GM19467 (cell line): ENCODE results near the gene CUEDC1.
"Not testable (repeated sequence)": the region's sequence is repeated elsewhere in the genome, so short reads cannot be mapped to it uniquely, and the experiment has no call there.

ENCODE experiments used
- ATAC-seq: cut with Tn5 transposase; IDR thresholded peaks from one replicate; pipeline ENCODE4 v1.9.1; 2021; ENCODE audit warnings: mild to moderate bottlenecking, moderate library complexity; ENCODE audit not compliant: unreplicated experiment

CUEDC1 gene

DNA sequence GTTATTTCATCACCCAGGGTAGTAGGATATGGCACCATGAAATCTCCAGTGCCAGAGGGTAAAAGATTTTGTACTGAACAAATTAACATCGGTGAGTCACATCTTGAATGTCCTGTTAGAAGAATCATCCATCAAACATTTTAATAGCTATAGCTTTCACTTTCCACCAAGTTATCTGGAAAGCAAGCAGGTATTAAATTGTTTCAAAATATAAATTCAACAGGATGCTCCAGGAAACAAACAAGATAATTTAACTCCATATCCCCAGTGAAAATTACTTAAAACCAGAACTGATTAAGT is 30.4 kb upstream of the CUEDC1 start:
- no peak for ATAC-seq

- no peak for ATAC-seq
Observed at GRCh38 chr17:57984936-57985674, 29.9 kb upstream of the CUEDC1 start.

DNA sequence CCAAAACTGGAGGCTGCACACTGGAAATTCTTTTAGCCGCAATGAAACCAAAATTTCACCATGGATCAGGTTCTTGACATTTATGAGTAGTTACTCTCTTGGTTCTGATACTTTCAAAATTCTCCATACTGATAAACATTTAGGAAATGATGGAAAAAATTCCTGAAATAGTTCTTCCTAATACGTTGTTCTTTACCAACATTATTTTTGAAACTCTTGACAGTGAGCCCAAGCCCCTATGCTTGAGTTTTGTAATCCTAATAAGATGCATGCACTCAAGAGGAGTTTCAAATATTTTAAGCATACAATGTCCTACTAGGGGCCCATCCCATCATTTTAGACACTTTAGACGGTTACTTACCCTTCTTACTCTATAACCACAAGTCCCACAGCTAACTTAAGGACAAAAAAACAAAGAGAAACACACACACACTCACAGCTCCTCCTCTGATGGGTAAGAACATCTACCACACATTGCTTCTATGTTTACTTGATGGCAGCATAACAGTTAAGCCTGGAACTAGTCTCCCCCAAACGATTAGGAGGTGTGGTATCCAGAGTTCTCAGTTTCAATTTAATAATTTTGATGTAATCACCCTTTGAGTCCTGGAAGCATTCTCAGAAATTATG is 29.2 kb upstream of the CUEDC1 start:
- no peak for ATAC-seq

DNA sequence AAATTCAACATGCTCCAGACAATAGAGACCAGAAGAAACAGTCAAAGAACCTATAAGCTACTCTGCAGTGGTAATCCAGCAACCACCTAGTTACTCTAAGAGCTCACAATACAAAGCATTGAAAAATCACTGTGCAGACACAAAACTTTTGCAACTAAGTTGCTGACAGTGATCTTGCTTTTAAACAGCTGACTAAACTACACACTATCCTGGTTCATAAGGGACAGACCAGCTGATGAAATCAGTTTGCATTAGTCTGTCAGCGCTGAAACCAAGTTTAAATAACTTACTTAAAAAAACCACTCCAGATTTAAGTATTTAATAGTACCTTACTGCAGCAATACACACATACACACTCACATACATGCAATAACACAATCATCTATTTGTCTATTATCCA is 28.2 kb upstream of the CUEDC1 start:
- no peak for ATAC-seq

- no peak for ATAC-seq
Observed at GRCh38 chr17:57982452-57983170, 27.4 kb upstream of the CUEDC1 start.

DNA sequence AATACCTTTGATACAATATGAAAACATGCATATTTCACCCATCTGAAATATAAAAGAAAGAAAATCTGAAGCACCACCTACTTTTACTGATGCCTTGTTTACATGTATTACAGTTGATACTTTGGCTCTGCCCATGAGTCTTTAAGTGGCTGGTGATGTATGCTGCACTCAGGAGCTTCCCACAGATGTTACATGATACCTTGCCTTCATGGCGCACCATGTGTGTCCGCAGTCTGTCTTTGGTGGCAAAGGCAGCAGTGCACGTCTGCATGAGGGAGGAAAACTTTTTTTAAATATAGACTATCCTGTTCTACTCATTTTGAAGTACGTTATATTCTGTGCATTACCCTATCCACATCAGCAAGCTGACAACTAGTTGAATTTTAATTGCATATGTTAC is 25.3 kb upstream of the CUEDC1 start:
- ATAC-seq, result no peak

DNA sequence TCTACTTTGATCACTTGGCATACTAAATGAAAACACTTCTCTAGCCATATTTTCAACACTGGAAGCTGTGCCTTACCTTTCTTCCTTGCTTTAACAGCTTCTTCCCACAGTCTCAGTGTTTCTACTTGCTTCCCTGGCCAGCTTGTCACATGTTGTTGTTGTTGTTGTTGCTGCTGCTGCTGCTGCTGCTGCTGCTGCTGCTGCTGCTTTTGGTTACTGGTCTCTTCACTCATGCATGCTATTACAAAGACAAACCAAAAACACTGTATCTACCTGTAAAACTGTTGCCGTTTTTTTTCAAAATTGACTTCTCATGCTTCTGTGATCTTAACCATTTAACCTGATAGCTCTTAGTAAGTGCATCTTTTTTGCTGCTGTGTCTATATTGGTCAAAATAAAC is 23.9 kb upstream of the CUEDC1 start:
- ATAC-seq, result no peak

DNA sequence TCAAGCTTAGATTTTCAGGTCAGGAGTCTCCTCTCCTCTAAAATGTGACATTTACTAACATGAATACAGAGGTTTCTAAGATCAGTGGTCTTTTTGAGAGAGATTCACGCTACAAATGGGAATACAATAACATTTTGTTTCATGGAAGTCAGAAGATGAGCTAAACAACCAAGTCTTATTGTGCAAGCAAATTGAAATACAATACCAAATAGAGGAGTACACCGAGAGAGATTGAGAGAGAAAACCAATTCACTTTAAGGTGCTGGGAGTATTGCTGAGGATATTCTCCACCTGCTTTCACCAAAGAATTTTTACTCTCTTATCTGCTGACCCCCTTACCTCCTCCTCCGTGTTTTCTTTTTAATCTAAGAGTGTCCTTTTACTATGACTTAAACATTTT is 21.4 kb upstream of the CUEDC1 start:
- no peak for ATAC-seq

DNA sequence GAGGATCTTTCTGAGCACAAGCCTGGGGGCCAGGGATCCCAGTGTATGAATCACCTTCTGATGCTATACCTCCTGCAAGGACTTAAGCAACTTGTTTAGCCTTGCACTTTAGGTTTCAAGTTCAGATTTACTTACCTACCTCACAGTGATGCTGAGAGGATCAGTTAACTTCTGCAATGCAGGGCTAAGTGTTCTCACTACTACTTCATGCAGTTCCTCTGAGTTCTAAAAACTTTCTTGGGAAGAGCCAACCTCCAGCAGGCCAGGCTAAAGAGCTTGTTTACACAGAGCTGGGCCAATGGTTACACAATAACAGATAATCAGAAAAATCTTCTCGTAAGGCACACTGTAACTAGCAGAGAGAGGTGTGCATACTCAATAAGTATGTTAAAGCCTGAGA is 19.8 kb upstream of the CUEDC1 start:
- no peak for ATAC-seq

GRCh38 chr17:57974053-57974824 is 19.0 kb upstream of the CUEDC1 start:
- ATAC-seq, result not testable (repeated sequence)

GRCh38 chr17:57972151-57972550 is 16.9 kb upstream of the CUEDC1 start:
- ATAC-seq, result no peak

DNA sequence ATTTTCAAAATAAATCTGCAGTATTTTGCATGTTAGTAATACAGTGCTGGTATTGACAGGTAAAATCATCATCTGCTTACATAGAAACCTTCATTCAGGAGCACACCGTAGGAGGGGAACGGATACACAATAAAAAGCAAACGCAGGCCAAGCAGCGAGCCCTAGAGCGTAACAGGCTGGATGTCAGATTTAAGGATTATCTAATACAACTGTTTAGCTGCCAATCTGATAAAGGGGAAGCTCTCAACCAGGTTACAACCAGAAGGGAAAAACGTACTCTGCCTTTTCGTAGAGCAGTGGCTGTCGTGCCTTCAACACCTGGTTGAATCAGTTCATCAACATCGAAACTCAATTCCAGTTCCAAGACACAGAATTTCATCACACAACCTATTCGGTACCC is 16.4 kb upstream of the CUEDC1 start:
- no peak for ATAC-seq

- no peak for ATAC-seq
Observed at GRCh38 chr17:57970710-57971109, 15.5 kb upstream of the CUEDC1 start.

GRCh38 chr17:57968456-57968855 is 13.2 kb upstream of the CUEDC1 start:
- ATAC-seq, result no peak

- no peak for ATAC-seq
Observed at GRCh38 chr17:57966875-57967274, 11.7 kb upstream of the CUEDC1 start.

- no peak for ATAC-seq
Observed at GRCh38 chr17:57966246-57966645, 11.0 kb upstream of the CUEDC1 start.

- no peak for ATAC-seq
Observed at GRCh38 chr17:57965521-57966160, 10.4 kb upstream of the CUEDC1 start.

DNA sequence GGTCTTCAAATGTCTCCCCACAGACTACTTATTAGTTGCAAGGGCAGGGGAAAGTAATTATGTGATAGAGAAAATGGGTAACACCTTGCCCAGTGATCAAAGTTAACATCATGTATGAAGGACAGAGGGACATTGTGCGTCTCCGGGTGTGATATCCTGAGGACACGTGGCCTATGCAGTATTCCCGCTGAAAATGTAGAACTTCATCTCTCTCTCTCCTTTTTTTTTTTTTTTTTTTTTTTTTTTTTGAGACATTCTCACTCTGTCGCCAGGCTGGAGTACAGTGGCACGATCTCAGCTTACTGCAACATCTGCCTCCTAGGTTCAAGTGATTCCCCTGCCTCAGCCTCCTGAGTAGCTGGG is 7.9 kb upstream of the CUEDC1 start:
- ATAC-seq, result no peak

DNA sequence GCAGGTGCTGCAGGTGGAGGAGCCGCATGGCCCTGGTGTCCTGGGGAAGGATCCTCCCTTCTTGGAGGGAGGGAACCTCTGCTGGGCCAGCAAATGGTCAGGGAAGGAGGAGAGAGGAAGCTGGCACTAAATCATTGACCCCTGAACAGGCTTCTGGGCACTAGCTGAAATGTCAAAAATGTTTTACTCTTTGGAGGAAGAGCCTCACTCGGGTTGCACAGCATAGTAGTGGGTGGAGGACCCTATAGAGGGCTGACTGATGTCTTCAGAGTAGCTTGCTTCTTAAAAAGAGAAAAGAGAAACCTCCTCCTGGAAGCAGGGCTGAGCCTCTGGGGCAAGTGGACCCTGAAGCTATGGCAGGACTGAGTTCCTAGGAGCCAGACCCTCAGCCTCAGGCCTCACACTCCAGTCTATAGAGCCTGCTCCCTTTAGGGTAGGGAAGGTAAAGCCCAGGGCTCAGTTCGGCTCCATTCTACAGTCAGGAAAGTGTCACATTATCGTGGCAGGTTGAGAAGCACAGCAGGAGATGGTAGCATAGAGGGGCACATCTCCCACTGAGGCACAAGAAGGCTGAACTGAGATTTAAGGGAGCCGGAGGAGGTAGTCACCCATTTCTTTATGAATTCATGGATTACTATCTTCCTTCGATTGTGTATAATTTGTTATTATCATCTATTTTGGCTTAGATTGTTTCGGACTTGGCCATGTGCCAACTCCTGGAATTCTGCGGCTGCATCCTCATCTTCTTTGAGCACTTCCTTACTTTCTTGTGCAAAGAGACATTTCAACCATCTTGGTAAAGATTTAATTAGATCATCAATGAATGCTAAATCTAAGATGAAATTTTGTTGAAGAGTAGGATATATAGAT is 7.3 kb upstream of the CUEDC1 start:
- no peak for ATAC-seq

DNA sequence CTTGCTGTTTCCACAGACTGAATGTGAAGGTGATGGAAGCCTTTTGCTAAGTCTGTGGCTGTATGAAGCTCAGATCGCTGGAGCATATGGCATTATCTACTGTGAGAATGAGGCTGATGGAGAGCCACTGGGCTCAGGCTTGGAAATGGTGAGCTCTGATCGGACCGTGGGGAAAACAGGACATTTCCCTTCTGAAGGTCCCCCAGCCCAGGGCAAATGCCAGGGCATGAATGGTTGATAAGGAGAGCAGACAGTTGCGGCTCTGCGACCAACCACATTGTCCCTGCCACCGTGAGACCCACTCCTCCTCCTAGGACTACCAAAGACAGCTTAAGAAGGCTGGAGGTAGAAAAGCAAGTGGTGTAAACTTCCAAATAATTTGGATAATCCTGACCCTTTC is 4.7 kb upstream of the CUEDC1 start:
- ATAC-seq, result no peak
